HG03565 (cell line): Measurements from ENCODE around the gene DCAKD.

Experiments
- ATAC-seq: cut with Tn5 transposase; IDR thresholded peaks from one replicate; pipeline ENCODE4 v1.9.1; 2021; ENCODE audit warnings: mild to moderate bottlenecking, moderate library complexity; ENCODE audit not compliant: unreplicated experiment

The DCAKD gene

GRCh38 chr17:45005700-45006099, 45.7 kb downstream of the DCAKD start:
- ATAC-seq, result no peak

- no peak for ATAC-seq
Measured at GRCh38 chr17:45004388-45004787, 47.0 kb downstream of the DCAKD start.

GRCh38 chr17:45003877-45004276, 47.6 kb downstream of the DCAKD start:
- no peak for ATAC-seq

GRCh38 chr17:45001310-45001709, 50.1 kb downstream of the DCAKD start:
- no peak for ATAC-seq

GRCh38 chr17:44999433-44999832, 52.0 kb downstream of the DCAKD start:
- ATAC-seq, result no peak

- no peak for ATAC-seq
Measured at GRCh38 chr17:44998646-44999045, 52.8 kb downstream of the DCAKD start.

GRCh38 chr17:44997733-44998520, 53.5 kb downstream of the DCAKD start:
- no peak for ATAC-seq

GRCh38 chr17:44996304-44996703, 55.1 kb downstream of the DCAKD start:
- no peak for ATAC-seq

- ATAC-seq, result no peak
Measured at GRCh38 chr17:44995436-44996001, 55.9 kb downstream of the DCAKD start.

- ATAC-seq, result no peak
Measured at GRCh38 chr17:44992242-44992939, 59.0 kb downstream of the DCAKD start.

- ATAC-seq, result no peak
Measured at GRCh38 chr17:44990994-44991393, 60.4 kb downstream of the DCAKD start.

GRCh38 chr17:44989552-44990138, 61.8 kb downstream of the DCAKD start:
- no peak for ATAC-seq

- no peak for ATAC-seq
Measured at GRCh38 chr17:44988044-44988942, 63.1 kb downstream of the DCAKD start.

GRCh38 chr17:44983563-44983962, 67.9 kb downstream of the DCAKD start:
- ATAC-seq, result no peak

- no peak for ATAC-seq
Measured at GRCh38 chr17:44982113-44982702, 69.2 kb downstream of the DCAKD start.

- ATAC-seq, result no peak
Measured at GRCh38 chr17:44981221-44981968, 70.0 kb downstream of the DCAKD start.

- no peak for ATAC-seq
Measured at GRCh38 chr17:44979426-44979995, 71.9 kb downstream of the DCAKD start.

- ATAC-seq, result no peak
Measured at GRCh38 chr17:44978807-44979206, 72.6 kb downstream of the DCAKD start.
